ENCODE results near the gene EXOSC2.

GRCh38 chr9:130672933-130673615 lies 20.5 kb upstream of the EXOSC2 start:
- no peak for TF ChIP-seq CTCF (conservative IDR thresholded peaks at IDR 0.05; ENCODE audit: low read length)
- TF ChIP-seq EZH2phosphoT487 (IDR thresholded peaks at IDR 0.05; ENCODE audit: borderline replicate concordance, low read depth, low read length): no peak

Data from OCI-LY7 (cell line).